H1 (cell line): ENCODE data around the gene FOXD2. TPM values are rescaled to one million over a fixed set of nuclear protein-coding genes. Genes with fewer than 3 reads are reported as not detected.

Source experiments
- CBX8 ChIP-seq: fragments of 300-800, 300-1000 bp; sonication (generic); IDR thresholded peaks from 2 replicates; pipeline ENCODE4 v1.7.1; 2016; ENCODE audit warnings: low read depth, low read length, borderline replicate concordance
- RFX5 ChIP-seq: IDR thresholded peaks from 2 replicates; pipeline ENCODE4 v1.6.1; 2011; ENCODE audit warnings: low read depth, low read length, improper control_type of control experiment, borderline replicate concordance
- polyA plus RNA-seq, 7 experiments: library from polyadenylated mRNA; depleted of rRNA in 3 of 7; stranded (reverse) in 5 of 7; unstranded in 2 of 7; fragments of >200 nt in 5 of 7; fragments of 200-250 nt in 2 of 7; gene quantifications; 1 replicate in 5 of 7; 2 replicates in 1 of 7; 4 replicates in 1 of 7; pipeline versions ENCODE4 v1.2.1 to v1.2.3, GENCODE V29; 2011 to 2013; ENCODE audit warnings: missing spikeins in 2 of 7, mixed read lengths in 2 of 7
- total RNA-seq: library from RNA; stranded (reverse); fragmentation: NEBNext Ultra II Directional; extraction: Animal tissue kit (Norgen Biotek cat#: 25700); gene quantifications from 2 replicates; pipeline ENCODE4 v1.2.1, GENCODE V29; 2021
- TF ChIP-seq, protein P1 (sequence below): IDR thresholded peaks from 2 replicates; pipeline ENCODE4 v1.6.1; 2012; ENCODE audit warnings: low read length, inconsistent platforms

Gene FOXD2
- total and polyA plus RNA-seq, 2 of the 8 experiments (the other 6 are each of a cell fraction or from before 2014, with no cell fraction given), result not detected

DNA sequence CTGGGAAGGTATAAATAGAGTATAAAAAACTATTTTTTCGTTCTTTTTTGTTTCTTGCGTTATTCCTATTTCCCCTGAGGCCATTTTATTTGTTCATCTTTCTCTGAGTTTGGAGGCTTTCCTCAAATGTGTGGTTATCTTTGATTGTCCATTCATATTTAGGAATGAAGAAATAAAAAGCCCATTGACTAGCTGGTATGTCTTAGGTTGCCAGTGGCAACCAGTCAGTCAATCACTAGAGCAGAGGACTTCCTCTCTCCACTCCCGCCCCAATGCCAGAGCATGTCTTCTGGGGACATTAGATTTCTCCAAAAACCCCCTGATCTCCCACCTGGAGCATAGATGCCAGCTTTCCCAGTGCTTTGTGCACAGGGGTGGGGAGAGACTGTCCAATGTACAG, 42.4 kb upstream of the FOXD2 start (continued):
- TF ChIP-seq, protein P1, sequence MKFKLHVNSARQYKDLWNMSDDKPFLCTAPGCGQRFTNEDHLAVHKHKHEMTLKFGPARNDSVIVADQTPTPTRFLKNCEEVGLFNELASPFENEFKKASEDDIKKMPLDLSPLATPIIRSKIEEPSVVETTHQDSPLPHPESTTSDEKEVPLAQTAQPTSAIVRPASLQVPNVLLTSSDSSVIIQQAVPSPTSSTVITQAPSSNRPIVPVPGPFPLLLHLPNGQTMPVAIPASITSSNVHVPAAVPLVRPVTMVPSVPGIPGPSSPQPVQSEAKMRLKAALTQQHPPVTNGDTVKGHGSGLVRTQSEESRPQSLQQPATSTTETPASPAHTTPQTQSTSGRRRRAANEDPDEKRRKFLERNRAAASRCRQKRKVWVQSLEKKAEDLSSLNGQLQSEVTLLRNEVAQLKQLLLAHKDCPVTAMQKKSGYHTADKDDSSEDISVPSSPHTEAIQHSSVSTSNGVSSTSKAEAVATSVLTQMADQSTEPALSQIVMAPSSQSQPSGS, result no peak
- TF ChIP-seq RFX5 (no peak), CBX8 (no peak)
- TF ChIP-seq, all 59 proteins: peak for 0
